Suppressor macrophage treated with lipopolysaccharide for 4 hours (primary cell): ENCODE data around the gene FILIP1.

Experiments
- DNase-seq: peaks from one replicate; pipeline ENCODE4 v3.0.0-alpha.2; 2020

FILIP1 gene

DNA sequence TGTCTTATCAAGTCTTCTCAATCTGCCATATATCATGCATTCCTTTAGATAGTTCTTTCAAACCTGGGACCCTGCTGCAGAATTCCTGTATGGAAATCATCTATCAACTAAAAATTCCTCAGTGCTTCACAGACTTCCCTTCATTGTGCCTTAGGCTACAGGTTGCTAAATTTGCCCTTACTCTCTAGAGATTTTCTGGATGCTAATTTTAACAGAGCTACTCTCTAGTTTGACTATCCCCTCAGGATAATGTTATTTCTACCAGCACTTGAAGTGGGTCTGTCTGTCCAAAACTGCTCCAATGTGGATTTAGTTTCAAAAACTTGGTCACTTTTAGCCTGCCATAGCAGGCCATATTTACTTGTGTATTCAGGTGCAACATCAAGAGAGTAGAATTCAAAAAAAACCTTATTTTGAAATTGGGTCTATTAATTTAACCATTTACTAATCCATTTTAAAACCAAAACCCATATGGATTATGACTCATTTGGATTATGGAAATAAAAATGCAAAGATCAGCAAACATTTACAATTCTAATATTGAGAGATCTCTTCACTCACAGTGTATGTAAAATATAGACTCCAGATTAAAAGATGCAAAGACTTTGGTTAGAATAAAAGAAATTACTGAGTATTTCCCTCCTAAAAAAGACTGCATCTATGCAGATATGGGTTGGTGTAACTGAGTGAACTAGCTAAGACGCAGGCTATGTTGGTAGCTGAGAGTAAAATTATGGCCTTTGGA is 236.1 kb downstream of the FILIP1 start:
- DNase-seq: no peak

- no peak for DNase-seq
Measured at GRCh38 chr6:75250552-75250951, 243.0 kb downstream of the FILIP1 start.

DNA sequence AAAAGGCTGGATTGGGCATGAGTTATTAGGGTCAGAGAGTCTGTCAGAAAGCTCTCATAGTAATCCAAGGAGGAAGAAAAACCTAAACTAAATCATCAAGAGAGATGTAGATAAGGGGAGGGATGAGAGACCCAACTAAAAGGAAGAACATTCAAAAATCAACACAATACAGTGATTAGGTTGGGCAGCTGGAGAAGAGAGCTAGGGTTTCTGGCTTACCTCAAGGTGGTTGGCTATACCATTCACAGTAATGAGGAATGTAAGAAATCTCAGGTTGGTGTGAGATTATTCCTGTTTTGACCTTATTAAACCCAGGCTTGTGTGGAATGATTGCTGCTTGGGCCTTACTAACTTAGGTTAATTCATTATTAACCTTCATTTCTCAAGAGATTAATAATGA is 243.8 kb downstream of the FILIP1 start:
- no peak for DNase-seq

DNA sequence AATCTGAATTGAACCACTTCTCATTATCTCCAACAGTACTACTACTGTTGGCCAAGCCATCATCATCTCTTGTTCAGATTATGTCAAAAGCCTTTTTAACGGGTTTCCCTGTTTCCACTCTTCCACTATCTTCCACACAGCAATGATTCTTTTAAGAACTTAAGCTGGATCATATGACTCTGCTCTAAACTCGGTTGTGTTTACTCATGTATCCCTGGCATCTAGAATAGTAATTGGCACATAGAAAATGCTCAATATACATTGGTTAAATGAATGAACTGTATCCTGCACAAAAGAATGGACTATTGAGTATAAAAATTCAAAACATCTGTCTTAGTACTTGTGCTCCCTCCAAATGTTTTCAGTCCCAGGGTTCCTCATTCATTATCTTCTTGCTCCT is 247.2 kb downstream of the FILIP1 start:
- DNase-seq: no peak

DNA sequence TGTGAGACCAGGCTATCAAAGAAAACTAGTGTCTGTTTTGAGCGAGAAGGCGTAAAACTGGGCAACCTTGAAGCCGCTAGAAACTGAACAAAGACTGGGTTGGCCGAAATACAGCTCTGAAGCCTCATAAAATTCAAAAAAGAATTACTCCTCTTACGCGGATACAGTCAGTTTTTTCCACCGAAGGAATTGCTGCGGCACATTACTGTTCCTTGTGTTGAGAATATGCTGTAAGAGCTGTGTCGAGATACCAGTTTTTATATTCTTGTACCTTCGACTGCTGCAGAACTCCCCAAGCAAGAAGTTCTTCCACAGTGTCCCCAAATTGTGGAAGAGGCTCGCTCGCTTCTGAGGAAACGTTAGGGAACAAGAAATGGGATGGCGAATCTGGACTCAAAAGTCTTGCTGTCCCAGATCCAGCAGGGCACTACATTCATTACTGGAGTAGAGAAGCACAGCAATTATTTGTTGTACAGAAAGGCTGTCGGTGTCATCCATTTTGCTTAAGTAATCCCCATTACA is 249.5 kb downstream of the FILIP1 start:
- DNase-seq: peak; percentile 27

DNA sequence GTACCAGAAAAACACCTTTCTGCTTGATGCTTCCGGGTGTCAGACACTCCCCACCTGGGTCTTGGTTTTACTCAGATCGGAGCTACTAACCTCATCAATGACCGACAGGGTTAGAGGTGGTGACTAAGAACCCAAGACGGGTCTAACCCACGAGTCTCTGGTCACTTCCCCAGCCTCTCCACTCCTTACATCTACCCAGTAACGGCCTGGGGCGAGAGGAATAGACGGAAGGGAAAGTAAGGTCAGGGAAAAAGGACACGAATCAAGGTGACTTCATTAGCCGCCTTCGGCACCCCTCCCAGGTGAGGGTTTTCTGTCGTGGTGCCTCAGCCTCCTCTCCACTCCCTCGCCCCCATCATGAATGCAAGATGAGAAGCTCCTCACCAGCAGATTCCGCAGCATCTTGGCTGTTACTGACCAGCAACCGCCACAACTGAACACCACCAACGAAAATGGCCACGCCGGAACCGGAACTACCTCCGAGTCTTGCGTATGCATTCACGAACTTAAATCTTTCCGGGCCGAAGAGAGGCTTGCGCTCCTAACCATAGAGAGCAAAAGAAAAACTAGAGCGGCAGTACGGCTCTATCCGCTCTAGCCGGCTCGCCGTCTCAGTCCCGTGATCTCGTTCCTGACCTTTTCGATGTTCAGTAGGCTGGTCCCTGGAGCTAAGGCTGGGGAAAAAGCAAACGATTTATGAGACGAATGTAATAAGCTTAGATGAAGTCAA is 250.1 kb downstream of the FILIP1 start, which contains the start of gene COX7A2:
Gene COX7A2, minus strand, starts transcription at position 469 of the 730 bp plus-strand sequence. Its CDS starts 67 bp downstream, at position 402.
- DNase-seq: peak; percentile 98
